HL-60/S4 treated with retinoic acid at 250 ng/mL for 4 days and 3 days (cell line): ENCODE data around the gene SSBP3.

ENCODE experiments used
- in situ Hi-C: fragments of 300-500 bp; cut with MboI; formaldehyde crosslinking; loops from 2 replicates; pipeline ENCODE4 v1.7.0; 2022; ENCODE audit warnings: low sequenced_read_pairs

The SSBP3 gene

GRCh38 chr1:54207287-54207686 is 198.9 kb downstream of the SSBP3 start:
- in situ Hi-C loops = no loop called here

- in situ Hi-C loops = no loop called here
These were observed 202.0 kb downstream of the SSBP3 start for GRCh38 chr1:54204199-54204598.

- in situ Hi-C loops = no loop called here
These were observed 205.6 kb downstream of the SSBP3 start for GRCh38 chr1:54200519-54200997.

GRCh38 chr1:54199765-54200518 is 206.3 kb downstream of the SSBP3 start, which contains the start of the genes CYB5RL and MRPL37:
TSS of gene CYB5RL (minus strand) at chr1:54200030. CDS start at chr1:54195616, 4,414 bp downstream.
TSS of gene MRPL37 (plus strand) at chr1:54200167. CDS start at chr1:54200244, 77 bp downstream.
- in situ Hi-C loops = no loop called here

GRCh38 chr1:54199151-54199764 is 206.9 kb downstream of the SSBP3 start:
- in situ Hi-C loops = no loop called here

GRCh38 chr1:54193453-54193852 is 212.7 kb downstream of the SSBP3 start:
- in situ Hi-C loops = no loop called here

GRCh38 chr1:54191525-54191924 is 214.7 kb downstream of the SSBP3 start:
- in situ Hi-C loops = no loop called here

GRCh38 chr1:54190526-54190925 is 215.7 kb downstream of the SSBP3 start:
- in situ Hi-C loops = no loop called here

GRCh38 chr1:54188291-54188690 is 217.9 kb downstream of the SSBP3 start:
- in situ Hi-C loops = no loop called here

GRCh38 chr1:54186056-54186455 is 220.1 kb downstream of the SSBP3 start:
- in situ Hi-C loops = no loop called here

GRCh38 chr1:54180701-54181360 is 225.4 kb downstream of the SSBP3 start:
- in situ Hi-C loops = no loop called here

- in situ Hi-C loops = no loop called here
These were observed 227.7 kb downstream of the SSBP3 start for GRCh38 chr1:54178296-54179070.

- in situ Hi-C loops = no loop called here
These were observed 228.5 kb downstream of the SSBP3 start for GRCh38 chr1:54177726-54178125.

- in situ Hi-C loops = no loop called here
These were observed 229.4 kb downstream of the SSBP3 start for GRCh38 chr1:54176621-54177327.
